Left ventricle myocardium inferior (tissue), 1 donor: ENCODE data around the gene TMEM238. TPM values are rescaled to one million over a fixed set of nuclear protein-coding genes. Genes with fewer than 3 reads are reported as not detected.

Experiments
- DNase-seq: peaks from one replicate; pipeline ENCODE4 v3.0.0-alpha.2; 2020
- H3K27ac ChIP-seq: fragments of 200-600 bp; replicated peaks from 2 replicates; pipeline ENCODE4 v1.8.0; 2021
- H3K27me3 ChIP-seq: fragments of 200-600 bp; 2 replicates; pipeline ENCODE4 v1.8.0; 2021; ENCODE audit warnings: low read depth
- H3K36me3 ChIP-seq: fragments of 200-600 bp; 2 replicates; pipeline ENCODE4 v1.8.0; 2021
- H3K4me1 ChIP-seq: fragments of 200-600 bp; 2 replicates; pipeline ENCODE4 v1.8.0; 2021
- H3K4me3 ChIP-seq: fragments of 200-600 bp; 2 replicates; pipeline ENCODE4 v1.8.0; 2021; ENCODE audit warnings: mild to moderate bottlenecking, moderate library complexity
- H3K9me3 ChIP-seq: fragments of 200-600 bp; replicated peaks from 2 replicates; pipeline ENCODE4 v1.8.0; 2021
- CTCF ChIP-seq: fragments of 200-600 bp; IDR thresholded peaks from 2 replicates; pipeline ENCODE4 v1.8.0; 2021; ENCODE audit warnings: antibody characterized with exemption, mild to moderate bottlenecking, borderline replicate concordance
- intact Hi-C: fragments of 100-400 bp; cut with micrococcal nuclease; formaldehyde crosslinking; loops from one replicate; pipeline ENCODE4 v1.11.0; 2022
- total RNA-seq: library from RNA; stranded (reverse); fragmentation: NEBNext Ultra II Directional; extraction: Animal tissue kit (Norgen Biotek cat#: 25700); gene quantifications from one replicate; pipeline ENCODE4 v1.2.1, GENCODE V29; 2021
- donor health status: DM: no; HTN: yes; CAD: no; lungs with severe emphysema.

Gene TMEM238
- total RNA-seq, 1 donor from 2014 or later = 0.69 TPM

- no peak for DNase-seq
- no peak for TF ChIP-seq CTCF
- no peak overlapping the region for H3K4me3 ChIP-seq
- intact Hi-C loops = no loop called here
- peaks cover 50% of the 10 kb centered on the region for H3K36me3 ChIP-seq
- H3K4me1 ChIP-seq = peaks cover 58% of the 10 kb centered on the region
- no peaks in the 10 kb centered on the region for H3K27me3 ChIP-seq
- no peak overlapping the region for H3K27ac ChIP-seq
- H3K9me3 ChIP-seq = no peaks in the 10 kb centered on the region
Observed at GRCh38 chr19:55389386-55390317, 5.6 kb upstream of the TMEM238 start.

- H3K4me3 ChIP-seq = peak overlapping the region; percentile 85
- peaks cover 70% of the 10 kb centered on the region for H3K4me1 ChIP-seq
- DNase-seq = no peak
- no peaks in the 10 kb centered on the region for H3K9me3 ChIP-seq
- no peak for TF ChIP-seq CTCF
- no peaks in the 10 kb centered on the region for H3K27me3 ChIP-seq
- H3K36me3 ChIP-seq = peaks cover 50% of the 10 kb centered on the region
- intact Hi-C loops = no loop called here
- H3K27ac ChIP-seq = no peak overlapping the region
Observed at GRCh38 chr19:55387736-55388497, 3.8 kb upstream of the TMEM238 start.

- Histone ChIP-seq H3K4me1 (peaks cover 71% of the 10 kb centered on the region), H3K36me3 (peaks cover 43% of the 10 kb centered on the region), H3K9me3 (no peaks in the 10 kb centered on the region), H3K27me3 (no peaks in the 10 kb centered on the region), H3K27ac (peak overlapping the region; percentile 95), H3K4me3 (peak overlapping the region; percentile 85)
- no peak for DNase-seq
- intact Hi-C loops = no loop called here
- TF ChIP-seq CTCF = no peak
Observed at GRCh38 chr19:55386493-55386971, 2.4 kb upstream of the TMEM238 start.

GRCh38 chr19:55385724-55386492, 1.8 kb upstream of the TMEM238 start, which contains the start of gene RPL28:
Gene RPL28, plus strand, starts transcription at chr19:55385932. Its CDS starts 426 bp downstream, at chr19:55386358.
- H3K36me3 ChIP-seq = peaks cover 39% of the 10 kb centered on the region
- H3K4me1 ChIP-seq = peaks cover 64% of the 10 kb centered on the region
- peak; percentile 97 for DNase-seq
- no peaks in the 10 kb centered on the region for H3K9me3 ChIP-seq
- H3K27ac ChIP-seq = peak within 1 kb of the TSS; percentile 95
- H3K4me3 ChIP-seq = peak within 1 kb of the TSS; percentile 85
- H3K27me3 ChIP-seq = no peaks in the 10 kb centered on the region
- no peak for TF ChIP-seq CTCF
- intact Hi-C loops = no loop called here
